HG03066 (cell line): ENCODE results near the gene CLN3.
"Not testable (repeated sequence)": the region's sequence is repeated elsewhere in the genome, so short reads cannot be mapped to it uniquely, and the experiment has no call there.

Source experiments
- ATAC-seq: cut with Tn5 transposase; IDR thresholded peaks from one replicate; pipeline ENCODE4 v1.9.1; 2021; ENCODE audit warnings: low read depth; ENCODE audit not compliant: unreplicated experiment

CLN3 gene

GRCh38 chr16:28514246-28514645 is 22.4 kb upstream of the CLN3 start:
- no peak for ATAC-seq

GRCh38 chr16:28513484-28514181 is 21.8 kb upstream of the CLN3 start:
- ATAC-seq: no peak

GRCh38 chr16:28511801-28512789 is 20.2 kb upstream of the CLN3 start:
- no peak for ATAC-seq

- no peak for ATAC-seq
Measured at GRCh38 chr16:28511031-28511430, 19.2 kb upstream of the CLN3 start.

- no peak for ATAC-seq
Measured at GRCh38 chr16:28505489-28506137, 13.7 kb upstream of the CLN3 start.

GRCh38 chr16:28504707-28505404 is 13.0 kb upstream of the CLN3 start:
- ATAC-seq: no peak

GRCh38 chr16:28503470-28504259 is 11.8 kb upstream of the CLN3 start:
- ATAC-seq: no peak

GRCh38 chr16:28502290-28502689 is 10.4 kb upstream of the CLN3 start:
- no peak for ATAC-seq

GRCh38 chr16:28501258-28502232 is 9.7 kb upstream of the CLN3 start:
- ATAC-seq: no peak

GRCh38 chr16:28500476-28501180 is 8.8 kb upstream of the CLN3 start:
- ATAC-seq: not testable (repeated sequence)

GRCh38 chr16:28499854-28500253 is 8.0 kb upstream of the CLN3 start:
- no peak for ATAC-seq

GRCh38 chr16:28498666-28499381 is 7.0 kb upstream of the CLN3 start:
- ATAC-seq: no peak

- no peak for ATAC-seq
Measured at GRCh38 chr16:28497861-28498599, 6.2 kb upstream of the CLN3 start.

- ATAC-seq: no peak
Measured at GRCh38 chr16:28497386-28497785, 5.5 kb upstream of the CLN3 start.

- ATAC-seq: no peak
Measured at GRCh38 chr16:28496844-28497243, 5.0 kb upstream of the CLN3 start.

GRCh38 chr16:28495795-28496749 is 4.2 kb upstream of the CLN3 start:
- ATAC-seq: no peak
